ENCODE results near the gene TRPC4AP.
"Not testable (repeated sequence)": the region's sequence is repeated elsewhere in the genome, so short reads cannot be mapped to it uniquely, and the experiment has no call there.

TRPC4AP gene

GRCh38 chr20:35060168-35060567 lies 32.4 kb downstream of the TRPC4AP start:
- TF ChIP-seq CTCF (IDR thresholded peaks at IDR 0.05): no peak
- Histone ChIP-seq H3K4me3 (ENCODE audit: low read depth in 1 of 2, low read length in 1 of 2) (no peak overlapping the region), H3K27me3 (no peaks in the 10 kb centered on the region), H3K27ac (no peak overlapping the region), H3K36me3 (peaks cover 22% of the 10 kb centered on the region), H3K9me3 (no peaks in the 10 kb centered on the region), H3K4me1 (ENCODE audit: control insufficient read depth in 1 of 2, insufficient read depth in 1 of 2, low read depth in 1 of 2, low read length in 1 of 2) (peaks cover 0 to 13% of the 10 kb centered on the region in 2 experiments)

GRCh38 chr20:35059612-35060011 lies 33.0 kb downstream of the TRPC4AP start:
- Histone ChIP-seq H3K4me3 (ENCODE audit: low read depth in 1 of 2, low read length in 1 of 2) (no peak overlapping the region), H3K27ac (no peak overlapping the region), H3K36me3 (peaks cover 24% of the 10 kb centered on the region), H3K9me3 (no peaks in the 10 kb centered on the region), H3K4me1 (ENCODE audit: control insufficient read depth in 1 of 2, insufficient read depth in 1 of 2, low read depth in 1 of 2, low read length in 1 of 2) (peaks cover 0 to 13% of the 10 kb centered on the region in 2 experiments), H3K27me3 (no peaks in the 10 kb centered on the region)
- TF ChIP-seq CTCF (IDR thresholded peaks at IDR 0.05): no peak

GRCh38 chr20:35059110-35059509 lies 33.5 kb downstream of the TRPC4AP start:
- Histone ChIP-seq H3K4me1 (ENCODE audit: control insufficient read depth in 1 of 2, insufficient read depth in 1 of 2, low read depth in 1 of 2, low read length in 1 of 2) (peaks cover 0 to 13% of the 10 kb centered on the region in 2 experiments), H3K27me3 (no peaks in the 10 kb centered on the region), H3K4me3 (ENCODE audit: low read depth in 1 of 2, low read length in 1 of 2) (no peak overlapping the region), H3K27ac (no peak overlapping the region), H3K9me3 (no peaks in the 10 kb centered on the region), H3K36me3 (peaks cover 29% of the 10 kb centered on the region)
- TF ChIP-seq CTCF (IDR thresholded peaks at IDR 0.05): no peak

- Histone ChIP-seq H3K4me1 (ENCODE audit: control insufficient read depth in 1 of 2, insufficient read depth in 1 of 2, low read depth in 1 of 2, low read length in 1 of 2) (no peaks in the 10 kb centered on the region), H3K27me3 (no peaks in the 10 kb centered on the region), H3K36me3 (peaks cover 35% of the 10 kb centered on the region), H3K9me3 (no peaks in the 10 kb centered on the region), H3K4me3 (ENCODE audit: low read depth in 1 of 2, low read length in 1 of 2) (no peak overlapping the region), H3K27ac (no peak overlapping the region)
- no peak for TF ChIP-seq CTCF (IDR thresholded peaks at IDR 0.05)
Measured at GRCh38 chr20:35055445-35056276, 36.9 kb downstream of the TRPC4AP start.

- Histone ChIP-seq H3K36me3 (peaks cover 41% of the 10 kb centered on the region), H3K27ac (no peak overlapping the region), H3K27me3 (no peaks in the 10 kb centered on the region), H3K9me3 (no peaks in the 10 kb centered on the region), H3K4me1 (ENCODE audit: control insufficient read depth in 1 of 2, insufficient read depth in 1 of 2, low read depth in 1 of 2, low read length in 1 of 2) (no peaks in the 10 kb centered on the region), H3K4me3 (ENCODE audit: low read depth in 1 of 2, low read length in 1 of 2) (no peak overlapping the region)
- no peak for TF ChIP-seq CTCF (IDR thresholded peaks at IDR 0.05)
Measured at GRCh38 chr20:35054814-35055213, 37.8 kb downstream of the TRPC4AP start.

GRCh38 chr20:35052616-35053015 lies 40.0 kb downstream of the TRPC4AP start:
- peaks cover 62% of the 10 kb centered on the region for H3K36me3 ChIP-seq
- H3K27me3 ChIP-seq; H3K27ac ChIP-seq; H3K4me1 ChIP-seq (ENCODE audit: control insufficient read depth in 1 of 2, insufficient read depth in 1 of 2, low read depth in 1 of 2, low read length in 1 of 2); H3K4me3 ChIP-seq (ENCODE audit: low read depth in 1 of 2, low read length in 1 of 2); H3K9me3 ChIP-seq: not testable (repeated sequence)
